ENCODE results near the gene FGFR3. TPM values are rescaled to one million over a fixed set of nuclear protein-coding genes. Genes with fewer than 3 reads are reported as not detected.

FGFR3 gene
- polyA plus RNA-seq, 1 of the 3 experiments (the other 2 are of a cell fraction), result 1.1 TPM

GRCh38 chr4:1821679-1822567 is 28.8 kb downstream of the FGFR3 start:
- no peaks in the 10 kb centered on the region for H3K9me3 ChIP-seq
- H4K20me1 ChIP-seq (ENCODE audit: insufficient read depth), result no peaks in the 10 kb centered on the region
- ChIA-PET POLR2A (no interaction called here), CTCF (interaction anchor here (1.1 to 5.7 kb wide), 4 partner anchors 13 to 96 kb away, joined by 3 to 32 read pairs (median 8); no protein-coding TSS in a partner anchor)
- H2AFZ ChIP-seq (ENCODE audit: low read depth), result no peak overlapping the region
- H3K36me3 ChIP-seq (replicated peaks in 1 of 2; ENCODE audit: control insufficient read depth in 1 of 2, insufficient read depth in 2 of 2, low read length in 1 of 2), result peaks cover 22 to 62% of the 10 kb centered on the region in 2 experiments
- DNase-seq, result no peak
- no peak overlapping the region; a peak in 1 of 4 replicates for H3K27ac ChIP-seq (ENCODE audit: low read depth in 2 of 2, low read length in 1 of 2)
- H3K4me3 ChIP-seq (ENCODE audit: low read depth in 2 of 2, low read length in 1 of 2), result no peak overlapping the region
- no peaks in the 10 kb centered on the region for H3K27me3 ChIP-seq (ENCODE audit: insufficient read depth)
- H3K79me2 ChIP-seq (ENCODE audit: insufficient read depth), result no peaks in the 10 kb centered on the region
- no peaks in the 10 kb centered on the region for H3F3A ChIP-seq (replicated peaks; ENCODE audit: insufficient read depth)
- H3K4me1 ChIP-seq (ENCODE audit: control insufficient read depth in 1 of 2, insufficient read depth in 2 of 2, low read depth in 1 of 2, low read length in 1 of 2), result peaks cover 0 to 25% of the 10 kb centered on the region in 2 experiments; a peak in 1 of 4 replicates
- WGBS (ENCODE audit: low lambda C conversion rate), result 100% methylated on average over 3 of the region's 18 CpGs
- no peaks in the 10 kb centered on the region for H3K9me2 ChIP-seq
- H3K9ac ChIP-seq, result no peak overlapping the region
- TF ChIP-seq REST (IDR thresholded peaks at IDR 0.05; ENCODE audit: low read depth, low read length), result no peak
- TF ChIP-seq JUND (IDR thresholded peaks at IDR 0.05), result no peak
- no peak for TF ChIP-seq GATA2 (CRISPR knock-in tag; IDR thresholded peaks at IDR 0.05)
- no peak for TF ChIP-seq RFX5 (IDR thresholded peaks at IDR 0.05; ENCODE audit: low read length)
- no peak for TF ChIP-seq SIN3A (IDR thresholded peaks at IDR 0.05; ENCODE audit: borderline replicate concordance, low read depth, low read length)
- no peak for TF ChIP-seq CHD2 (IDR thresholded peaks at IDR 0.05; ENCODE audit: low read length, partially characterized antibody)
- no peak for TF ChIP-seq CTCF (IDR thresholded peaks at IDR 0.05)
- no peak for TF ChIP-seq SMC3 (IDR thresholded peaks at IDR 0.05; ENCODE audit: low read depth, low read length)
- TF ChIP-seq YY1 (IDR thresholded peaks at IDR 0.05; ENCODE audit: low read depth), result no peak
- TF ChIP-seq TAF1 (IDR thresholded peaks at IDR 0.05; ENCODE audit: borderline replicate concordance, low read depth, low read length), result no peak
- no peak overlapping the region for H3K4me2 ChIP-seq

Measured in SK-N-SH (cell line).